DND-41 (cell line): Measurements from ENCODE around the gene TMEM203.

Experiments
- EZH2 ChIP-seq: IDR thresholded peaks from 3 replicates; pipeline ENCODE4 v1.6.1; 2012; ENCODE audit warnings: borderline replicate concordance, low read depth, mild to moderate bottlenecking, moderate library complexity, low read length, inconsistent platforms; ENCODE audit not compliant: severe bottlenecking
- TF ChIP-seq, protein P1 (sequence below): IDR thresholded peaks from 2 replicates; pipeline ENCODE4 v1.5.1; 2012; ENCODE audit warnings: borderline replicate concordance, low read length, moderate library complexity, mild to moderate bottlenecking; ENCODE audit not compliant: poor library complexity, severe bottlenecking; ENCODE audit errors: extremely low read depth

DNA sequence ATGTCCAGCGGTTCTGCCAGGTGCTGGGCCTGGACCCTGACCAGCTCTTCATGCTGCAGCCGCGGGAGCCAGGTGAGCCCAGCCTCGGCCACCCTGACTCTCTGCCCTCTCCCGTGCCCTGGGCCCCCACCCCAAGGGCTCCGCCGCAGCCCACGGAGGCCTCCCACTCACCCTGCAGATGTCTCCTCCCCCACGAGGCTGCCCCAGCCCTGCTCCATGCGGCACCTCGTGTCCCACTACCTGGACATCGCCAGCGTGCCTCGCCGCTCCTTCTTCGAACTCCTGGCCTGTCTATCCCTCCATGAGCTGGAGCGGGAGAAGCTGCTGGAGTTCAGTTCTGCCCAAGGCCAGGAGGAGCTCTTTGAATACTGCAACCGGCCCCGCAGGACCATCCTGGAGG lies 9.2 kb upstream of the TMEM203 start:
- TF ChIP-seq, protein P1, sequence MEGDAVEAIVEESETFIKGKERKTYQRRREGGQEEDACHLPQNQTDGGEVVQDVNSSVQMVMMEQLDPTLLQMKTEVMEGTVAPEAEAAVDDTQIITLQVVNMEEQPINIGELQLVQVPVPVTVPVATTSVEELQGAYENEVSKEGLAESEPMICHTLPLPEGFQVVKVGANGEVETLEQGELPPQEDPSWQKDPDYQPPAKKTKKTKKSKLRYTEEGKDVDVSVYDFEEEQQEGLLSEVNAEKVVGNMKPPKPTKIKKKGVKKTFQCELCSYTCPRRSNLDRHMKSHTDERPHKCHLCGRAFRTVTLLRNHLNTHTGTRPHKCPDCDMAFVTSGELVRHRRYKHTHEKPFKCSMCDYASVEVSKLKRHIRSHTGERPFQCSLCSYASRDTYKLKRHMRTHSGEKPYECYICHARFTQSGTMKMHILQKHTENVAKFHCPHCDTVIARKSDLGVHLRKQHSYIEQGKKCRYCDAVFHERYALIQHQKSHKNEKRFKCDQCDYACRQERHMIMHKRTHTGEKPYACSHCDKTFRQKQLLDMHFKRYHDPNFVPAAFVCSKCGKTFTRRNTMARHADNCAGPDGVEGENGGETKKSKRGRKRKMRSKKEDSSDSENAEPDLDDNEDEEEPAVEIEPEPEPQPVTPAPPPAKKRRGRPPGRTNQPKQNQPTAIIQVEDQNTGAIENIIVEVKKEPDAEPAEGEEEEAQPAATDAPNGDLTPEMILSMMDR: no peak
- TF ChIP-seq EZH2: no peak
